Peyer's patch (tissue), 4 donors: ENCODE measurements around the gene ZNF100.

ENCODE experiments used
- CTCF ChIP-seq, 6 experiments: fragments of 450-650 bp in 4 of 6; fragments of 200-600 bp in 2 of 6; sonication (generic) in 1 of 6; IDR thresholded peaks; one replicate each; pipeline ENCODE4 v1.5.1; 2017 to 2019; ENCODE audit warnings: antibody characterized with exemption in 6 of 6, mild to moderate bottlenecking in 3 of 6, moderate library complexity in 1 of 6
- POLR2A ChIP-seq, 2 donors: fragments of 450-650 bp; IDR thresholded peaks; one replicate each; pipeline ENCODE4 v1.5.1; 2017; ENCODE audit warnings: antibody characterized with exemption in 2 of 2, mild to moderate bottlenecking in 2 of 2, moderate library complexity in 2 of 2

- TF ChIP-seq CTCF (IDR thresholded peaks at IDR 0.05): no peak
- TF ChIP-seq POLR2A (IDR thresholded peaks at IDR 0.05): no peak
Measured at GRCh38 chr19:21680671-21681070, 86.7 kb downstream of the ZNF100 start.
